Left lung (tissue), 10 donors: ENCODE measurements around the gene DNAAF1. TPM values are rescaled to one million over a fixed set of nuclear protein-coding genes. Genes with fewer than 3 reads are reported as not detected.

Experiments used
- ATAC-seq: fragments of 200-7000 bp; cut with Tn5 transposase; one replicate; pipeline ENCODE4 v1.9.1; 2020; ENCODE audit warnings: moderate library complexity
- DNase-seq, 4 donors: peaks; one replicate each; pipeline ENCODE4 v3.0.0-alpha.2; 2013 to 2020
- H3K27ac ChIP-seq, 2 donors: fragments of 200-600 bp; sonication (generic) in 1 of 2; one replicate each; pipeline versions ENCODE4 v1.5.0 to v1.8.0; 2020 to 2021
- H3K27me3 ChIP-seq, 2 donors: fragments of 200-600 bp; sonication (generic) in 1 of 2; one replicate each; pipeline versions ENCODE4 v1.5.0 to v1.8.0; 2020 to 2021
- H3K36me3 ChIP-seq, 2 donors: fragments of 200-600 bp; sonication (generic) in 1 of 2; one replicate each; pipeline versions ENCODE4 v1.5.0 to v1.8.0; 2020 to 2021
- H3K4me1 ChIP-seq, 2 donors: fragments of 200-600 bp; one replicate each; pipeline ENCODE4 v1.8.0; 2021
- H3K4me3 ChIP-seq, 2 donors: fragments of 200-600 bp; sonication (generic) in 1 of 2; one replicate each; pipeline versions ENCODE4 v1.5.0 to v1.8.0; 2020 to 2021; ENCODE audit warnings: mild to moderate bottlenecking in 1 of 2
- H3K9me3 ChIP-seq, 2 donors: fragments of 200-600 bp; sonication (generic) in 1 of 2; one replicate each; pipeline versions ENCODE4 v1.5.0 to v1.8.0; 2020 to 2021
- CTCF ChIP-seq, 2 donors: fragments of 200-600 bp; sonication (generic) in 1 of 2; IDR thresholded peaks; one replicate each; pipeline versions ENCODE4 v1.5.0 to v1.8.0; 2021; ENCODE audit warnings: antibody characterized with exemption in 2 of 2
- intact Hi-C, 2 donors: fragments of 100-400 bp; cut with DNase I; formaldehyde crosslinking; loops; one replicate each; pipeline versions ENCODE4 v1.11.2 to v1.14.2; 2022
- polyA plus RNA-seq, 6 donors: library from polyadenylated mRNA; unstranded; fragments of 120-200 nt; gene quantifications; one replicate each; pipeline ENCODE4 v1.2.1, GENCODE V29; 2013; ENCODE audit not compliant: insufficient read length in 6 of 6
- total RNA-seq, 2 donors: library from RNA; stranded (reverse); fragmentation: NEBNext Ultra II Directional; extraction: Animal tissue kit (Norgen Biotek cat#: 25700); gene quantifications; one replicate each; pipeline ENCODE4 v1.2.1, GENCODE V29; 2021
- donor health status: DM: no; HTN: yes; CAD: no.
- donor health status: DM: no; HTN: no; CAD: no.

The DNAAF1 gene
- total and polyA plus RNA-seq, 8 donors, result 0.85 to 22.3 (median 11.6) TPM

- Histone ChIP-seq H3K4me1 (peaks cover 0 to 12% of the 10 kb centered on the region in 2 donors), H3K9me3 (no peaks in the 10 kb centered on the region), H3K4me3 (no peak overlapping the region), H3K27ac (no peak overlapping the region), H3K36me3 (no peaks in the 10 kb centered on the region), H3K27me3 (peaks cover 0 to 17% of the 10 kb centered on the region in 2 donors)
- DNase-seq (no peak), ATAC-seq (no peak)
- no peak for TF ChIP-seq CTCF (IDR thresholded peaks at IDR 0.05)
- intact Hi-C loops, result no loop called here
Observed at GRCh38 chr16:84194470-84195200, 49.5 kb downstream of the DNAAF1 start.

GRCh38 chr16:84195201-84196093 lies 50.3 kb downstream of the DNAAF1 start:
- intact Hi-C loops, result no loop called here
- Histone ChIP-seq H3K9me3 (no peaks in the 10 kb centered on the region), H3K4me1 (peaks cover 0 to 17% of the 10 kb centered on the region in 2 donors), H3K4me3 (no peak overlapping the region), H3K27ac (no peak overlapping the region), H3K27me3 (peaks cover 0 to 17% of the 10 kb centered on the region in 2 donors), H3K36me3 (no peaks in the 10 kb centered on the region)
- TF ChIP-seq CTCF (IDR thresholded peaks at IDR 0.05), result no peak
- ATAC-seq, result no peak
- no peak for DNase-seq

GRCh38 chr16:84196101-84196500 lies 51.0 kb downstream of the DNAAF1 start:
- Histone ChIP-seq H3K27ac (no peak overlapping the region), H3K36me3 (no peaks in the 10 kb centered on the region), H3K4me1 (peaks cover 0 to 17% of the 10 kb centered on the region in 2 donors), H3K9me3 (no peaks in the 10 kb centered on the region), H3K4me3 (no peak overlapping the region), H3K27me3 (peaks cover 0 to 17% of the 10 kb centered on the region in 2 donors)
- no peak for DNase-seq
- no peak for ATAC-seq
- intact Hi-C loops, result no loop called here
- no peak for TF ChIP-seq CTCF (IDR thresholded peaks at IDR 0.05)

GRCh38 chr16:84196727-84197394 lies 51.8 kb downstream of the DNAAF1 start:
- intact Hi-C loops, result no loop called here
- H3K36me3 ChIP-seq, result no peaks in the 10 kb centered on the region
- no peak overlapping the region for H3K4me3 ChIP-seq
- ATAC-seq, result no peak
- peaks cover 0 to 17% of the 10 kb centered on the region in 2 donors for H3K4me1 ChIP-seq
- peak in 1 of 4 donors; percentile 46 for DNase-seq
- no peak for TF ChIP-seq CTCF (IDR thresholded peaks at IDR 0.05)
- H3K27me3 ChIP-seq, result peaks cover 0 to 17% of the 10 kb centered on the region in 2 donors
- H3K27ac ChIP-seq, result no peak overlapping the region
- no peaks in the 10 kb centered on the region for H3K9me3 ChIP-seq
